Measurements from ENCODE around the gene PDE6A.

The PDE6A gene

GRCh38 chr5:149944666-149945065 lies at the start of gene PDE6A:
Gene PDE6A (minus strand): TSS chr5:149944793. CDS start chr5:149944673, 120 bp downstream.
- no peak for DNase-seq

DNA sequence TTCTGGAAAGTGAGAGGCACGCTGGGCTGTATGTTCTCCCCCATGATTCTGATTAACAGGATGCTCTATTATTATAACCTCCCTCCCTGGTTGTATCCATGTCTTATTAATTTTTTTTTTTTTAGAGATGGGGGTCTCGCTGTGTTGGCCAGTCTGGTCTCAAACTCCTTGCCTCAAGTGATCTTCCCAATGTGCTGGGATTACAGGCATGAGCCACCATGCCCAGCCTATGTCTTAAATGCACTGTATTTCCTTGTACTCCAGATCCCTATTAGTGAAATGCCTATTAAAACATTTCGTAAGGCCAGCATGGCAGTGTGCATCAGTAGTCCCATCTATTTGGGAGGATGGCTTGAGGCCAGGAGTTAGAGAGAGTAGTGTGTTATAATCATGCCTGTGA lies 48.9 kb upstream of the PDE6A start:
- no peak for DNase-seq

- peak; percentile 79 for DNase-seq
Measured at GRCh38 chr5:149990518-149991376, 46.2 kb upstream of the PDE6A start.

DNA sequence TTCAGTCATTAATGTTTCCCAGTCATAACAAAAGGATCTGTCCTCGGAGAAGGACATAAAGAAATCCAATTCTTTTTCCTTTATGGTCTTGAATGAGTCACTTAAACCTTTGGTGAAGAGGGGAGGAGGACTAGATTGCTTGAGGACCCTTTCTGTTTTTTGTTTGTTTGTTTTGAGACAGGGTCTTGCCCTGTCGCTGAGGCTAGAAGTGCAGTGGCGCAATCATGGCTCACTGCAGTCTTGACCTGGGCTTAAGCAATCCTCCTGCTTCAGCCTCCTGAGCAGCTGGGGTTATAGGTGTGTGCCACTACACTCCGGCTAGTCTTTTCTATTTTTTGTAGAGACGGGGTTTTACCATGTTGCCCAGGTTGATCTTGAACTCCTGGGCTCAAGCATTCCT lies 43.5 kb upstream of the PDE6A start:
- no peak for DNase-seq

- no peak for DNase-seq
Measured at GRCh38 chr5:149982505-149982904, 37.9 kb upstream of the PDE6A start.

GRCh38 chr5:149981206-149981605 lies 36.6 kb upstream of the PDE6A start:
- DNase-seq = no peak

- no peak for DNase-seq
Measured at GRCh38 chr5:149979896-149980295, 35.3 kb upstream of the PDE6A start.

GRCh38 chr5:149975409-149975808 lies 30.8 kb upstream of the PDE6A start:
- DNase-seq = no peak

- no peak for DNase-seq
Measured at GRCh38 chr5:149969181-149969930, 24.8 kb upstream of the PDE6A start.

- DNase-seq = no peak
Measured at GRCh38 chr5:149966946-149967345, 22.4 kb upstream of the PDE6A start.

- no peak for DNase-seq
Measured at GRCh38 chr5:149963729-149964128, 19.1 kb upstream of the PDE6A start.

- no peak for DNase-seq
Measured at GRCh38 chr5:149962601-149963300, 18.2 kb upstream of the PDE6A start.

DNA sequence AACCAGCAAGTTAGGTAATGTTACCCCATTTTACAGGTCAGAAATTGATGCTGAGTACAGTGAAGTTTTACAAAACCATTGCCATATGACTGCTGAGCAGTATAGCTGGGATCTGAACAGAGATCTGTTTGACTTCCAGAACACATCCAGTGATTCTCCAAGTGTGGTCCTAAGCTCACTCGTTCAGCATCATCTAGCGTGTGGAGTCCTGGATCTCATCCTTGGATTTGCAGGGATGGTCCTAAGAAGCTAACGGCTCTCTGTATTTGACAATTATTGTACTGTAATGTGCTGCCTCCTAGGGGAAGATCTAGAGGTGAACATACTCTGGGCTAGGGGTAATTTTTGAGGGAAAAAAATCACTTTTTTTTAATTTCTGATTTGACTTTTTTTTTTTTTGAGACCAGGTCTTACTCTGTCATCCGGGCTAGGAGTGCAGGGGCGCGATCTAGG lies 17.4 kb upstream of the PDE6A start:
- DNase-seq = peak; percentile 45

GRCh38 chr5:149961186-149961685 lies 16.6 kb upstream of the PDE6A start:
- no peak for DNase-seq

- peak; percentile 98 for DNase-seq
Measured at GRCh38 chr5:149960272-149961185, 15.9 kb upstream of the PDE6A start, which contains the start of gene SLC26A2. Gene SLC26A2 (plus strand): TSS chr5:149960758. CDS start chr5:149977653, 16,895 bp downstream.

GRCh38 chr5:149959406-149960236 lies 15.0 kb upstream of the PDE6A start:
- peak; percentile 80 for DNase-seq

- DNase-seq = no peak
Measured at GRCh38 chr5:149957855-149958254, 13.3 kb upstream of the PDE6A start.

DNA sequence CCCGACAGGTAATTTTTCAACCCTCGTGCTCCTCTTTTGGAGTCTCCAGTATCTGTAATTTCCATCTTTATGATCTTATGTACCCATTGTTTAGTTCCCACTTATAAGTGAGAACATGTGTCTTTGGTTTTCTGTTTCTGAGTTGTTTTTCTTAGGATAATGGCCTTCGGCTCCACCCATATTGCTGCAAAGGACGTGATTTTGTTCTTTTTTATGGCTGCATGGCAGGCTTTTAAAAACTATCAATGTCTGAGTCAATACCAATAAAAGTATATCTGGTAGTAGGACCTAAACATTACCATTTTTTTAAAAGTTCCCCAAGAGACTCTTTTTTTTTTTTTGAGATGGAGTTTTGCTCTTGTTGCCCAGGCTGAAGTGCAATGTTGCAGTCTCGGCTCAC lies 12.1 kb upstream of the PDE6A start:
- DNase-seq = no peak

GRCh38 chr5:149954798-149955197 lies 10.2 kb upstream of the PDE6A start:
- no peak for DNase-seq

DNA sequence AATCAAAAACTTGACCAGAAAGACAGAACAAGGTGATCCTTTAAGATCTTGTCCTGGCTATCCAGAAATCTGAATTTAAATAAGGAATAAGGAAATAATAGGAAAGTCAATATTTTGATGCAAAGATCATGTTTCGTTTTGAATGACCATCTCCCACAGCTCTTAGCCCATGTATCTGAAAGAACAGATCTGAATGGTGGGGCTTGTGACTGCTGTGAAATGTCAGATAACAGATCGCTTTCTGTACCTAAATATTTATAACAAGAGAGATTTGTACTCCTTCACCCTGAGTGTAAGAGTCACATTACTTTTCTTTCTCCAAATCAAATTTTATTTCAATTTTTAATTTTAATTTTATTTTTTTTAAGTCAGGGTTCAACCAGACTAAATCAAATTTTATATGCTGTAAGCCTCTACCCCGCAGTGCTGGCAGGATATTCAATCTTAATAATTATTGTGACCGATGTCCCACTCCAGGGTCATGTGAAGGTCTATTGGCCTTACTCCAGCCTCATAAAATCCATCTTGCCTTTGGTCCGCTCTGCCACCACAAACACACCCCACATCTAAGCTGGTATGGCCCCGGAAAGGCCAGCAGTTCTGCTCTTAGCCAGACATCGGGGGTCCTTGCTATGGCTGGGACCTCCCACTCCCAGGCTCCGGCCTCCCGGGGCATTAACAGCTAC lies 9.0 kb upstream of the PDE6A start:
- no peak for DNase-seq
